Erythroblast (primary cell): ENCODE data around the gene P2RY6.

ENCODE experiments used
- GATA1 ChIP-seq: IDR thresholded peaks from 2 replicates; pipeline ENCODE4 v1.6.1; 2011; ENCODE audit warnings: low read depth, mild to moderate bottlenecking, control low read depth, low read length, moderate library complexity
- POLR2A ChIP-seq: IDR thresholded peaks from 2 replicates; pipeline ENCODE4 v1.6.1; 2011; ENCODE audit warnings: mild to moderate bottlenecking, low read length

DNA sequence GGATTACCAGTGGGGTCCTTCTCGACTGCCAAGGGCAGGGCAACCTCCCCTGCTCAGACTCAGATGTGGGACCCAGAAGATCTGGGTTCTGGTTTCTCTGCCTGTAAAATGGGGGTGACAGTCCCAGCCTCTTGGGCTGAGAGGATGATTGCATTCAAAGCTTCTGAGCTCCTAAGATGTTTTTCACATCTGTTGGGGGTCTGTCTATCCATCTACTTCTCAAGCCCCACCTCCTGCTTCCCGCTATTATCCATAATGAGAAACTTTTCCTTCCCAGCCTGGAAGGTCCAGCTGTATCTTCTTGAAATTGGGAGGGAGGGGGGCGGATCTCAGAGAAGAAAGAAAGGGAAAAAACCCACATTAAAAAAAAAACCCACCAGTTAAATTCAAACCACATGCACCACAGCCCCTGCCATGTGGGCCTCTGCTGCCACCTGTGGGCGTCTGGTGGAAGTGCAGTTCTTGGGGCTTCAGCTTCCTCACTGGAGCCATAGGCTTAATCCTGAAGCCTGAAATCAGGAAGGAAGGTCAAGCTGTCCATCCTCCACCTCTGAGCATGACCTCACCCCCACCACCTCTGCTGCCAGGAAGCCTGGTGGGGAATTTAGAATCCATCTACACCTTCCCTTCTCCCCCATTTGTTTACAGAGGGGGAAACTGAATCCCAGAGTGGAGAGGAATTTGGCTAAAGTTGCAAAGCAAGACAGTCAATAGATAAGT is 63.2 kb downstream of the P2RY6 start:
- no peak for TF ChIP-seq POLR2A
- TF ChIP-seq GATA1 = no peak
